A549 (cell line): ENCODE data around the gene SPEM1. TPM values are rescaled to one million over a fixed set of nuclear protein-coding genes. Genes with fewer than 3 reads are reported as not detected.

ENCODE experiments used
- ATAC-seq, 2 experiments: fragments of 200-7000 bp in 1 of 2; fragments of >200 bp in 1 of 2; cut with Nextera tagmentation in 1 of 2; cut with Tn5 transposase in 1 of 2; 3 replicates each; pipeline versions ENCODE4 v1.8.0 to v1.9.1; 2018 to 2020; ENCODE audit warnings: mild to moderate bottlenecking in 1 of 2, moderate library complexity in 1 of 2
- CTCF ChIA-PET: fragments of 300-600 bp; sonication (Branson Sonifier 250); formaldehyde crosslinking; extraction: SDS; loops from one replicate; lab custom pipeline; 2021; ENCODE audit warnings: antibody characterized with exemption, inconsistent platforms; lab: Yijun Ruan, JAX
- POLR2A ChIA-PET: fragments of 350-600 bp; formaldehyde crosslinking; extraction: SDS; loops from one replicate; lab custom pipeline; 2021; ENCODE audit warnings: antibody characterized with exemption, inconsistent platforms; lab: Yijun Ruan, JAX
- DNase-seq, 2 experiments: peaks; one replicate each; pipeline versions ENCODE4 v3.0.0 to v3.0.0-alpha.2; 2011 to 2016; ENCODE audit warnings: low read depth in 1 of 2, low spot score in 1 of 2
- FAIRE-seq: peaks from 2 replicates; lab custom pipeline; 2011; peaks lifted over from hg19 to GRCh38; lab: Jason Lieb, UNC
- H3K27ac ChIP-seq, 2 experiments: fragments of >200 bp; sonication (Bioruptor Twin); formaldehyde crosslinking; 3 replicates each; pipeline ENCODE4 v1.5.1; 2016 to 2017
- H3K4me1 ChIP-seq: fragments of >200 bp; sonication (Bioruptor Twin); formaldehyde crosslinking; 3 replicates; pipeline ENCODE4 v1.6.1; 2016
- H3K4me2 ChIP-seq: fragments of >200 bp; sonication (Bioruptor Twin); formaldehyde crosslinking; 3 replicates; pipeline ENCODE4 v1.6.1; 2016
- H3K4me3 ChIP-seq: fragments of >200 bp; sonication (Bioruptor Twin); formaldehyde crosslinking; 3 replicates; pipeline ENCODE4 v1.5.1; 2016
- H3K9me3 ChIP-seq: fragments of >200 bp; sonication (Bioruptor Twin); formaldehyde crosslinking; 3 replicates; pipeline ENCODE4 v1.6.1; 2016
- CEBPB ChIP-seq, 2 experiments: fragments of >200 bp in 1 of 2; sonication (Bioruptor Twin) in 1 of 2; formaldehyde crosslinking in 1 of 2; IDR thresholded peaks; 2 replicates each; pipeline ENCODE4 v1.6.1; 2012 to 2016
- CHD2 ChIP-seq: fragments of 150-350 bp; IDR thresholded peaks from 2 replicates; pipeline ENCODE4 v1.6.1; 2014; ENCODE audit warnings: low read length; ENCODE audit not compliant: partially characterized antibody
- EHF ChIP-seq: fragments of 250-450 bp; sonication (Bioruptor Pico); IDR thresholded peaks from 2 replicates; pipeline ENCODE4 v1.5.0; 2020; ENCODE audit warnings: mild to moderate bottlenecking
- EHMT2 ChIP-seq: fragments of 200-600 bp; sonication (generic); IDR thresholded peaks from 2 replicates; pipeline ENCODE4 v1.6.1; 2016; ENCODE audit warnings: antibody characterized with exemption, low read depth, mild to moderate bottlenecking, moderate library complexity
- FOSB ChIP-seq: fragments of 250-450 bp; sonication (Bioruptor Pico); IDR thresholded peaks from 2 replicates; pipeline ENCODE4 v1.5.0; 2020; ENCODE audit warnings: mild to moderate bottlenecking, moderate library complexity
- FOSL2 ChIP-seq, 2 experiments: fragments of 450-650 bp in 1 of 2; fragments of >200 bp in 1 of 2; sonication (Bioruptor Twin) in 1 of 2; formaldehyde crosslinking; IDR thresholded peaks; 2 replicates each; pipeline versions ENCODE4 v1.5.0 to v1.6.1; 2016 to 2020; ENCODE audit warnings: mild to moderate bottlenecking in 1 of 2, moderate library complexity in 1 of 2
- FOXS1 ChIP-seq: fragments of 250-450 bp; sonication (Bioruptor Pico); IDR thresholded peaks from 2 replicates; pipeline ENCODE4 v1.5.0; 2020; ENCODE audit warnings: mild to moderate bottlenecking, moderate library complexity
- MAFK ChIP-seq: fragments of 450-650 bp; IDR thresholded peaks from 2 replicates; pipeline ENCODE4 v1.6.1; 2014; ENCODE audit not compliant: partially characterized antibody
- POLR2AphosphoS2 ChIP-seq: conservative IDR thresholded peaks from 2 replicates; pipeline ENCODE4 v1.6.1; 2012; ENCODE audit warnings: low read length, improper control_type of control experiment, inconsistent platforms
- RCOR1 ChIP-seq: fragments of 150-350 bp; IDR thresholded peaks from 2 replicates; pipeline ENCODE4 v1.6.1; 2014; ENCODE audit warnings: antibody characterized with exemption, low read length, low read depth
- RFX5 ChIP-seq: fragments of 450-650 bp; IDR thresholded peaks from 2 replicates; pipeline ENCODE4 v1.7.1; 2014; ENCODE audit warnings: antibody characterized with exemption, mild to moderate bottlenecking, moderate library complexity
- ZNF302 ChIP-seq: fragments of 250-450 bp; sonication (Bioruptor Pico); IDR thresholded peaks from 2 replicates; pipeline ENCODE4 v1.9.0; 2021; ENCODE audit warnings: inconsistent platforms, mild to moderate bottlenecking, moderate library complexity
- WGBS: methylation state at CpG from one replicate; pipeline ENCODE4 v1.1.6; 2017; ENCODE audit errors: missing lambda C conversion rate; 5-methylcytosine and 5-hydroxymethylcytosine counted together
- polyA plus RNA-seq, 4 experiments: library from polyadenylated mRNA; depleted of rRNA in 3 of 4; stranded (reverse); fragments of >200 nt; fragmentation: RNase III in 1 of 4; extraction: RNeasy Plus Mini Kit Qiagen cat#74134 plus additional on column Dnase treatment in 1 of 4; gene quantifications; 2 replicates in 3 of 4; 3 replicates in 1 of 4; pipeline ENCODE4 v1.2.3, GENCODE V29; 2011 to 2017
- TF ChIP-seq, protein P1 (sequence below): fragments of 200-600 bp; sonication (generic); IDR thresholded peaks from 2 replicates; pipeline ENCODE4 v1.6.1; 2016; ENCODE audit warnings: antibody characterized with exemption, mild to moderate bottlenecking, moderate library complexity
- TF ChIP-seq, protein P2 (sequence below): fragments of 150-350 bp; IDR thresholded peaks from 2 replicates; pipeline ENCODE4 v1.6.1; 2014; ENCODE audit warnings: low read depth, mild to moderate bottlenecking, low read length

Gene SPEM1
- polyA plus RNA-seq, 2 of the 4 experiments (the other 2 are of a cell fraction), result 0.09 TPM; not detected in 1

DNA sequence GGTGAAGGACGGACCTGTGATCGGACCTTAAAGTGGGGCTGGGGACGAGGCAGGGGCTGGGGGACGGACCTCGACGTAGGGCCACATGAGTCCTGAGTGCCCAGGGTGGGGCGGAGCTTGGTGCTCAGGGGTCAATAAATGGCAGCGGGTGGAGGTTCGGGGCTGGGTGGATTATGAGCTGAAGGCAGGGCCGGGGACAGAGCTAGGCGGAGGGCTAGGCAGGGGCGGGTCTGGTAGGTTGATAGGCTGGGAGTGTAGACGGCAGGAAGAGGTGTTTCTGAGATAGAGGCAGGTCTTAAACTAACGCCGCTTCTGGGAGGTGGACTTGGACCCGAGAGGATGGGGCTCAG lies 25.5 kb downstream of the SPEM1 start (continued):
- TF ChIP-seq, protein P1, sequence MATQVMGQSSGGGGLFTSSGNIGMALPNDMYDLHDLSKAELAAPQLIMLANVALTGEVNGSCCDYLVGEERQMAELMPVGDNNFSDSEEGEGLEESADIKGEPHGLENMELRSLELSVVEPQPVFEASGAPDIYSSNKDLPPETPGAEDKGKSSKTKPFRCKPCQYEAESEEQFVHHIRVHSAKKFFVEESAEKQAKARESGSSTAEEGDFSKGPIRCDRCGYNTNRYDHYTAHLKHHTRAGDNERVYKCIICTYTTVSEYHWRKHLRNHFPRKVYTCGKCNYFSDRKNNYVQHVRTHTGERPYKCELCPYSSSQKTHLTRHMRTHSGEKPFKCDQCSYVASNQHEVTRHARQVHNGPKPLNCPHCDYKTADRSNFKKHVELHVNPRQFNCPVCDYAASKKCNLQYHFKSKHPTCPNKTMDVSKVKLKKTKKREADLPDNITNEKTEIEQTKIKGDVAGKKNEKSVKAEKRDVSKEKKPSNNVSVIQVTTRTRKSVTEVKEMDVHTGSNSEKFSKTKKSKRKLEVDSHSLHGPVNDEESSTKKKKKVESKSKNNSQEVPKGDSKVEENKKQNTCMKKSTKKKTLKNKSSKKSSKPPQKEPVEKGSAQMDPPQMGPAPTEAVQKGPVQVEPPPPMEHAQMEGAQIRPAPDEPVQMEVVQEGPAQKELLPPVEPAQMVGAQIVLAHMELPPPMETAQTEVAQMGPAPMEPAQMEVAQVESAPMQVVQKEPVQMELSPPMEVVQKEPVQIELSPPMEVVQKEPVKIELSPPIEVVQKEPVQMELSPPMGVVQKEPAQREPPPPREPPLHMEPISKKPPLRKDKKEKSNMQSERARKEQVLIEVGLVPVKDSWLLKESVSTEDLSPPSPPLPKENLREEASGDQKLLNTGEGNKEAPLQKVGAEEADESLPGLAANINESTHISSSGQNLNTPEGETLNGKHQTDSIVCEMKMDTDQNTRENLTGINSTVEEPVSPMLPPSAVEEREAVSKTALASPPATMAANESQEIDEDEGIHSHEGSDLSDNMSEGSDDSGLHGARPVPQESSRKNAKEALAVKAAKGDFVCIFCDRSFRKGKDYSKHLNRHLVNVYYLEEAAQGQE, result no peak
- TF ChIP-seq, protein P2, sequence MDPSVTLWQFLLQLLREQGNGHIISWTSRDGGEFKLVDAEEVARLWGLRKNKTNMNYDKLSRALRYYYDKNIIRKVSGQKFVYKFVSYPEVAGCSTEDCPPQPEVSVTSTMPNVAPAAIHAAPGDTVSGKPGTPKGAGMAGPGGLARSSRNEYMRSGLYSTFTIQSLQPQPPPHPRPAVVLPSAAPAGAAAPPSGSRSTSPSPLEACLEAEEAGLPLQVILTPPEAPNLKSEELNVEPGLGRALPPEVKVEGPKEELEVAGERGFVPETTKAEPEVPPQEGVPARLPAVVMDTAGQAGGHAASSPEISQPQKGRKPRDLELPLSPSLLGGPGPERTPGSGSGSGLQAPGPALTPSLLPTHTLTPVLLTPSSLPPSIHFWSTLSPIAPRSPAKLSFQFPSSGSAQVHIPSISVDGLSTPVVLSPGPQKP, result no peak
- no peak for TF ChIP-seq FOSL2 (IDR thresholded peaks at IDR 0.05)
- no peak for TF ChIP-seq FOSL2 (CRISPR knock-in tag; IDR thresholded peaks at IDR 0.05)

DNA sequence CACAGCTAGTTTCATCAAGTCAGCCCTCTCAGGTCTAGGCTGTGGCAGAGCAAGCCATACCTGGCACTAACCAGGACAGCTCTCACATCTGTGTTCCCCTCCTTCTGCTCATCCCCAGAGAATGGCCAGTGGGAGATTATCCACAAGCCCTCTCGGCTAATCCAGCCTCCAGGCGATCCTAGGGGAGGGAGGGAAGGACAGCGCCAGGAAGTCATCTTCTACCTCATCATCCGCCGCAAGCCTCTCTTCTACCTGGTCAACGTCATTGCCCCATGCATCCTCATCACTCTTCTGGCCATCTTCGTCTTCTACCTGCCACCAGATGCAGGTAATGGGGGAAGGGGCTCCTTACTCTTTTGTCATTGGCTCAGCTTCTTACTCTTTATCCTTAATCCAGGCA lies 28.3 kb downstream of the SPEM1 start:
- FAIRE-seq, result no peak
- Histone ChIP-seq H3K4me3 (no peak overlapping the region), H3K27ac (no peak overlapping the region), H3K4me1 (peaks cover 14% of the 10 kb centered on the region; the same call in 2 of the 3 replicates), H3K9me3 (no peaks in the 10 kb centered on the region), H3K4me2 (no peak overlapping the region)
- TF ChIP-seq RCOR1, result no peak
- TF ChIP-seq CEBPB (IDR thresholded peaks at IDR 0.05), result no peak
- no peak for TF ChIP-seq ZNF302 (CRISPR knock-in tag)
- no peak for TF ChIP-seq RFX5
- TF ChIP-seq EHF (CRISPR knock-in tag), result no peak
- TF ChIP-seq FOXS1 (CRISPR knock-in tag), result no peak
- ChIA-PET POLR2A (interaction anchor here (0.8 kb wide), 1 partner anchor 8 kb away, joined by 3 read pairs; no protein-coding TSS in a partner anchor), CTCF (interaction anchor here (1.0 to 30.1 kb wide), 6 partner anchors 7 to 112 kb away, joined by 3 to 342 read pairs (median 14); partner anchors contain the start of genes CHRNB1, FGF11, SENP3 and TMEM102)
- ATAC-seq, result no peak
- WGBS, result 72% methylated on average over 7 of the region's 7 CpGs
- no peak for DNase-seq

DNA sequence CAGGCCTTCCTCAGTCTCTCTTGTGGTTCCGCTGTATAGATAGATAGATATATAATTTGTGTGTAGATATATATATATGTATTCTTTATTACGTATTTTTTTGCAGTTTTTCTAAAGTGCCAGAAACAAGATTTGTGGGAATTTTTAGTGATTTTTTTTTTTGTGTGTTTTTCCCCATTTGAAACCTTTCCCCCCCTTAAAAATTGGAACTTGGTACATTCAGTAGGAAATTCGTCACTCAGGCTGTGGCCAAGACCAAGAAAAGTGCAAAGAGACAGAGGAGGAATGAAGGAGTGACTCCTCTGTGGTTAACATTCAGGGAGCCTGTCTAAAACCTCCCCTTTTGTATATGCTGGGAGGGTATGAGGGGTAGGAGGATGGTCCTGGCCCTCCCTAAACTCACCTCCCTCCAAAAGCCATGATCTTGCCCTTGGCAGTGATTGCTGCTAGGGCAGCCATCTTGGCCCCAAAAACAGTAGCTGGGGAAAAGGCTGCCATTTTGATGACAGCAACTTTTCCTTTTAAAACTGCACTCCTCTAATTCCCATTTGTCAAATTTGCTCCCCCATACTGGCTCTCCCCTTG lies 39.9 kb downstream of the SPEM1 start:
- Histone ChIP-seq H3K4me3 (no peak overlapping the region), H3K4me2 (no peak overlapping the region), H3K4me1 (no peaks in the 10 kb centered on the region), H3K27ac (no peak overlapping the region), H3K9me3 (no peaks in the 10 kb centered on the region)
- WGBS, result 71% methylated on average over 3 of the region's 3 CpGs
- DNase-seq (no peak), ATAC-seq (no peak), FAIRE-seq (no peak)
- ChIA-PET CTCF (interaction anchor here (1.8 to 30.1 kb wide), 3 partner anchors 19 to 101 kb away, joined by 5 to 342 read pairs (median 17); partner anchors contain the start of genes CHRNB1, FGF11, SENP3 and TMEM102), POLR2A (interaction anchor here (0.6 kb wide), 1 partner anchor 62 kb away, joined by 3 read pairs; no protein-coding TSS in a partner anchor)
- TF ChIP-seq EHMT2 (0 out of 2 replicates have a peak, but pooled peaks have one; percentile 16), POLR2AphosphoS2 (no peak), MAFK (no peak), FOSB (CRISPR knock-in tag) (no peak), CHD2 (no peak)
